Astrocyte of the spinal cord (primary cell): ENCODE data around the gene MYBPC3.

Experiments
- DNase-seq: peaks from one replicate; pipeline ENCODE4 v3.0.0; 2011; ENCODE audit warnings: low read depth, low spot score
- H3K4me3 ChIP-seq: 2 replicates; pipeline ENCODE4 v1.5.1; 2011; ENCODE audit warnings: low read depth, mild to moderate bottlenecking, low read length, moderate library complexity
- in situ Hi-C: cut with HindIII; loops from 2 replicates; pipeline ENCODE4 v1.10.0; 2017; ENCODE audit warnings: low sequenced_read_pairs
- TF ChIP-seq, protein P1 (sequence below): IDR thresholded peaks from 2 replicates; pipeline ENCODE4 v1.5.1; 2012; ENCODE audit warnings: low read depth, mild to moderate bottlenecking, low read length, inconsistent platforms

The MYBPC3 gene

GRCh38 chr11:47331454-47332302 lies 20.8 kb downstream of the MYBPC3 start:
- DNase-seq = no peak
- TF ChIP-seq, protein P1, sequence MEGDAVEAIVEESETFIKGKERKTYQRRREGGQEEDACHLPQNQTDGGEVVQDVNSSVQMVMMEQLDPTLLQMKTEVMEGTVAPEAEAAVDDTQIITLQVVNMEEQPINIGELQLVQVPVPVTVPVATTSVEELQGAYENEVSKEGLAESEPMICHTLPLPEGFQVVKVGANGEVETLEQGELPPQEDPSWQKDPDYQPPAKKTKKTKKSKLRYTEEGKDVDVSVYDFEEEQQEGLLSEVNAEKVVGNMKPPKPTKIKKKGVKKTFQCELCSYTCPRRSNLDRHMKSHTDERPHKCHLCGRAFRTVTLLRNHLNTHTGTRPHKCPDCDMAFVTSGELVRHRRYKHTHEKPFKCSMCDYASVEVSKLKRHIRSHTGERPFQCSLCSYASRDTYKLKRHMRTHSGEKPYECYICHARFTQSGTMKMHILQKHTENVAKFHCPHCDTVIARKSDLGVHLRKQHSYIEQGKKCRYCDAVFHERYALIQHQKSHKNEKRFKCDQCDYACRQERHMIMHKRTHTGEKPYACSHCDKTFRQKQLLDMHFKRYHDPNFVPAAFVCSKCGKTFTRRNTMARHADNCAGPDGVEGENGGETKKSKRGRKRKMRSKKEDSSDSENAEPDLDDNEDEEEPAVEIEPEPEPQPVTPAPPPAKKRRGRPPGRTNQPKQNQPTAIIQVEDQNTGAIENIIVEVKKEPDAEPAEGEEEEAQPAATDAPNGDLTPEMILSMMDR = no peak
- in situ Hi-C loops = no loop called here
- no peak overlapping the region for H3K4me3 ChIP-seq

DNA sequence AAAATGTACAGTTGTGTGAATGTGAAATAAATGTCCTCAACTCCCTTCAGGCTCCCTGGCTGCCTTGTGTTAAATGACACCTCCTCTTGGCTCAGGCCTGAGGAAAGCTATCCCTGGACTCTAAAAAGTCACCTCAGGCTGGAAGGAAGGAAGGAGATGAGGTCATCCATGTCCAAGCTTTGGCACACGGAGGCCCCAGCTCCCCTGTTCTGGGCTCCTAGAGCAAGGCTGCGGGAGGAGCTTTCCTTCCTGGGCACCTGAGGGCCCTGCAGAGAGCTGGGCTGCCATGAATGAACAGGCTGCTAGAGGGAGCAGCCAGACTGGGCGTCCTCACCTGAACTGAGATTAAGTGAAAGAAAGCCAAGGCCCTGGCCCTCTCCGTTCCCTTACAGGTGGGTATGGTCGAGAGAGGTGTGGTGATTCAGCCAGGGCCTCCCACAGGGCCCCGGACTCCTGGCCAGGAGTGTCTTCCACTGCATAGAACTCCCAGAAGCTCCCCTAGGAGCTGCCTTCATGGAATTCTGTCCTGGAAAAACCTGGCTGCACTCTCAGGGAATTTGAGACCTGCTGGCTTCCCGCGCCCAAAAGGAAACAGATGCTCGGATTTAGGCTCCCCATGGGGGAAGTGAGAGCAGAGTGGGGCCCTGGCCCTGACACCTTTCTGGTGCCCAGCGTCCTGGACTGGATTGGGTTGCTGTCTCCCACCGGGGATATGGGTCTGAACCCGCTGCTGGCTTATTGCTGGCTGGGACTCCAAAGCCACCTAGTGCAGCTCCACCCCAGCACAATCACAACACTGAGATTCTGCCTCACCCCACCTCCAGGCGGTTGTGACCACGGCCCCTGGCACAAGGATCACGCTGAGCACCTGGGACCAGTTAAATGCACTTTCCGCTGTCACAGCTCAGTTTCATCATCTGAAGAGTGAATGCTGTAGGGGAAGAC lies 22.2 kb downstream of the MYBPC3 start:
- DNase-seq = peak; percentile 8
- TF ChIP-seq, protein P1 = no peak
- in situ Hi-C loops = no loop called here
- no peak overlapping the region for H3K4me3 ChIP-seq

GRCh38 chr11:47329431-47329986 lies 23.0 kb downstream of the MYBPC3 start:
- in situ Hi-C loops = no loop called here
- H3K4me3 ChIP-seq = no peak overlapping the region
- TF ChIP-seq, protein P1 = no peak
- DNase-seq = no peak

GRCh38 chr11:47328449-47329390 lies 23.8 kb downstream of the MYBPC3 start:
- H3K4me3 ChIP-seq = no peak overlapping the region
- no peak for DNase-seq
- TF ChIP-seq, protein P1 = no peak
- in situ Hi-C loops = no loop called here

DNA sequence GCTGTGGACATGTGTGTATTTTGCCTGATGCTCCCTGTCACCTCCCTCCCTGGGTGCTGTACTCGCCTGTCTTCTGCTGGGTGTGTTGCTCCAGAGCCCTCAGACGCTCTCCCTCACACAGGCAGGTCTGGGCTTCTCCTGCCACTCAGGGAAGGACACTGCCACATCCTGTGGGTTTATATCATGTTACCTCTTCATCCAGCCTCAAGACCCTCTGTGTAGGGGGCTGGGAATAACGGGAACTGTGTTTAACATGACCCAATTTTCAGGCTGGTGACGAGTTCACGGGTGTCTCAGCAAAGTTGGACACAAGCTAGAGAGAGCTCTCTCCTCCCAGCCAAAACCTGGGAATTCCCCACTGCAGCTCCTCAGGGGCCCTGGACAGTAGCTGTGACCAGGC lies 24.6 kb downstream of the MYBPC3 start:
- no peak for DNase-seq
- TF ChIP-seq, protein P1 = no peak
- in situ Hi-C loops = no loop called here
- H3K4me3 ChIP-seq = no peak overlapping the region
